ENCODE measurements around the gene GNG2.

Gene GNG2

GRCh38 chr14:51967521-51967920, 107.1 kb downstream of the GNG2 start:
- TF ChIP-seq, protein P1, sequence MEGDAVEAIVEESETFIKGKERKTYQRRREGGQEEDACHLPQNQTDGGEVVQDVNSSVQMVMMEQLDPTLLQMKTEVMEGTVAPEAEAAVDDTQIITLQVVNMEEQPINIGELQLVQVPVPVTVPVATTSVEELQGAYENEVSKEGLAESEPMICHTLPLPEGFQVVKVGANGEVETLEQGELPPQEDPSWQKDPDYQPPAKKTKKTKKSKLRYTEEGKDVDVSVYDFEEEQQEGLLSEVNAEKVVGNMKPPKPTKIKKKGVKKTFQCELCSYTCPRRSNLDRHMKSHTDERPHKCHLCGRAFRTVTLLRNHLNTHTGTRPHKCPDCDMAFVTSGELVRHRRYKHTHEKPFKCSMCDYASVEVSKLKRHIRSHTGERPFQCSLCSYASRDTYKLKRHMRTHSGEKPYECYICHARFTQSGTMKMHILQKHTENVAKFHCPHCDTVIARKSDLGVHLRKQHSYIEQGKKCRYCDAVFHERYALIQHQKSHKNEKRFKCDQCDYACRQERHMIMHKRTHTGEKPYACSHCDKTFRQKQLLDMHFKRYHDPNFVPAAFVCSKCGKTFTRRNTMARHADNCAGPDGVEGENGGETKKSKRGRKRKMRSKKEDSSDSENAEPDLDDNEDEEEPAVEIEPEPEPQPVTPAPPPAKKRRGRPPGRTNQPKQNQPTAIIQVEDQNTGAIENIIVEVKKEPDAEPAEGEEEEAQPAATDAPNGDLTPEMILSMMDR (IDR thresholded peaks at IDR 0.05; ENCODE audit: borderline replicate concordance, insufficient read depth, low read depth, low read length), result no peak
- no peak overlapping the region for H3K4me3 ChIP-seq (ENCODE audit: low read depth, low read length)

DNA sequence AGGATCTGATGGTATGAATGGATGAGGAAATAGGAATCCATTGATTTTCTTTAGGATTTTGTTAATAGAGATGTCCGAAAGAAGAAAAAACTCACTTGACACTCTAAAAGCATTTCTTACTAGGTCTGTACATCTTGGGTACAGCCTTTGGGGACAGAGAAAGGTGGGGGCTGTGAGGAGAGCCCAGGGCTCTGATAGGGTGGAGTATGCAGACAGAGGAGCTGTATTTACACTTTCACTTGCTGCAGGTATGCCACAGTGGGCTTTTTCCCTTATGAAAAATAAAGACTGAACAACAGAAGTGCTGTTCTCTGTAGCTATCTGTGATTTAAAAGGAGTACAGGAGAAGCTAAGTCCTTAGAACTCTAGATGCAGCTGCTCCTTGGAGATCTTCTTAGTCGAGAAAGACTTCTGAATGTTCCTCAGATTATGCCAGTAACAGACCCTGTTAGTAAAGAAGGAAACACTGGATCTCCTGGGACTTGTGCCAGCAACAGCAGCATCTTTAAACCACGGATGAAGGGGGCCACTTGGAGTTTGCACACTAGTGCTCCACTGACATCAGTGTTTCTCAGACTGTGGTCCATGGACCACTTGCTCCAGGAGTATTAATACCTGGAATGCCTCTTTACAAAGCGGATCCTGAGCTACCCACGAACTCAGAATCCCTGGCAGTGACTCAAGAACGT, 109.6 kb downstream of the GNG2 start:
- no peak overlapping the region for H3K4me3 ChIP-seq (ENCODE audit: low read depth, low read length)
- TF ChIP-seq, protein P1 (IDR thresholded peaks at IDR 0.05; ENCODE audit: borderline replicate concordance, insufficient read depth, low read depth, low read length), result no peak

GRCh38 chr14:51972566-51972965, 112.2 kb downstream of the GNG2 start:
- TF ChIP-seq, protein P1 (IDR thresholded peaks at IDR 0.05; ENCODE audit: borderline replicate concordance, insufficient read depth, low read depth, low read length), result no peak

DNA sequence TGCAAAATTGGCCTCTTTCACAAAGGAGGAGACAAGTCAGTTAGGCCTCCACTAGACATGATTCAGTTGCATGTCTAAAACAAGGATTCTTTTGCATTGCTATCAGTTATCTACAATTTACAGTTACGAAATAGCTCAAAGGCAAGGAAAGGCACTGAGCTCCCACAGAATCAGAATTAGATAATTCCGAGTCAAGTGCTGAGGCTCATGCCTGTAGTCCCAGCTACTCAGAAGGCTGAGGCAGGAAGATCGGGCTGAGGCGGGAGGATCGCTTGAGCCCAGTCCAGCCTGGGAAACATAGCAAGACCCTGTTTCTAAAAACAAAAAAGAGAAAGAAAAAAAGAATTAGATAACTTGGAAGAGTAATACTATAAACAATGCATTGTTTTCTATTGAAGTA, 116.7 kb downstream of the GNG2 start:
- TF ChIP-seq, protein P1 (IDR thresholded peaks at IDR 0.05; ENCODE audit: borderline replicate concordance, insufficient read depth, low read depth, low read length), result no peak
- H3K4me3 ChIP-seq (ENCODE audit: low read depth, low read length), result no peak overlapping the region

More at GRCh38 chr14:51972566-51972965, 112.2 kb downstream of the GNG2 start:
- H3K4me3 ChIP-seq (ENCODE audit: low read depth, low read length), result no peak overlapping the region

GRCh38 chr14:51978681-51979085, 118.3 kb downstream of the GNG2 start:
- TF ChIP-seq, protein P1 (IDR thresholded peaks at IDR 0.05; ENCODE audit: borderline replicate concordance, insufficient read depth, low read depth, low read length), result no peak
- no peak overlapping the region for H3K4me3 ChIP-seq (ENCODE audit: low read depth, low read length)

- TF ChIP-seq, protein P1 (IDR thresholded peaks at IDR 0.05; ENCODE audit: borderline replicate concordance, insufficient read depth, low read depth, low read length), result peak; percentile 78
- no peak overlapping the region for H3K4me3 ChIP-seq (ENCODE audit: low read depth, low read length)
Observed at GRCh38 chr14:51979088-51979709, 118.8 kb downstream of the GNG2 start.

Measured in GM12875 (cell line).